Effector memory CD8-positive, alpha-beta T cell (primary cell): Measurements from ENCODE around the gene MFSD1.

Experiments used
- ATAC-seq: fragments of 150-1000 bp; cut with Tn5 transposase; replicated peaks from 2 replicates; pipeline ENCODE4 v1.10.0; 2021; ENCODE audit warnings: mild to moderate bottlenecking, moderate library complexity
- DNase-seq, 3 experiments: peaks; one replicate each; pipeline ENCODE4 v3.0.0; 2021
- H3K27ac Mint-ChIP-seq, 2 donors: one replicate each; pipeline ENCODE4 v1.8.0; 2022; ENCODE audit warnings: mild to moderate bottlenecking in 2 of 2, mixed read lengths in 2 of 2, moderate library complexity in 2 of 2
- H3K27me3 Mint-ChIP-seq, 2 donors: one replicate each; pipeline ENCODE4 v1.8.0; 2022; ENCODE audit warnings: mixed read lengths in 2 of 2
- H3K36me3 Mint-ChIP-seq: one replicate; pipeline ENCODE4 v1.8.0; 2022; ENCODE audit warnings: mild to moderate bottlenecking, moderate library complexity, mixed read lengths; ENCODE audit not compliant: insufficient read depth
- H3K4me1 Mint-ChIP-seq, 2 donors: one replicate each; pipeline ENCODE4 v1.8.0; 2022; ENCODE audit warnings: low read depth in 2 of 2, mixed read lengths in 2 of 2
- H3K4me3 Mint-ChIP-seq, 2 donors: one replicate each; pipeline ENCODE4 v1.8.0; 2022; ENCODE audit warnings: mild to moderate bottlenecking in 2 of 2, mixed read lengths in 2 of 2, moderate library complexity in 2 of 2
- H3K9me3 Mint-ChIP-seq, 2 donors: one replicate each; pipeline ENCODE4 v1.8.0; 2022; ENCODE audit warnings: mixed read lengths in 2 of 2

The MFSD1 gene

GRCh38 chr3:158808697-158809096 is 6.8 kb downstream of the MFSD1 start:
- Mint-ChIP-seq H3K4me1 (peaks cover 10 to 20% of the 10 kb centered on the region in 2 donors), H3K36me3 (peaks cover 51% of the 10 kb centered on the region), H3K9me3 (no peaks in the 10 kb centered on the region), H3K4me3 (no peak overlapping the region), H3K27me3 (no peaks in the 10 kb centered on the region), H3K27ac (no peak overlapping the region)
- ATAC-seq (no peak), DNase-seq (no peak)

GRCh38 chr3:158809642-158810041 is 7.8 kb downstream of the MFSD1 start:
- Mint-ChIP-seq H3K27me3 (no peaks in the 10 kb centered on the region), H3K9me3 (no peaks in the 10 kb centered on the region), H3K36me3 (peaks cover 61% of the 10 kb centered on the region), H3K4me1 (peaks cover 10 to 17% of the 10 kb centered on the region in 2 donors), H3K27ac (peak overlapping the region in 1 of 2 donors; percentile 53), H3K4me3 (no peak overlapping the region)
- no peak for DNase-seq
- no peak for ATAC-seq

- Mint-ChIP-seq H3K4me1 (peaks cover 6 to 11% of the 10 kb centered on the region in 2 donors), H3K4me3 (no peak overlapping the region), H3K27ac (no peak overlapping the region), H3K27me3 (no peaks in the 10 kb centered on the region), H3K36me3 (peaks cover 58% of the 10 kb centered on the region), H3K9me3 (no peaks in the 10 kb centered on the region)
- no peak for ATAC-seq
- DNase-seq: no peak
Observed at GRCh38 chr3:158810823-158811724, 9.2 kb downstream of the MFSD1 start.

GRCh38 chr3:158819282-158819681 is 17.4 kb downstream of the MFSD1 start:
- peaks cover 54% of the 10 kb centered on the region for H3K36me3 Mint-ChIP-seq
- no peaks in the 10 kb centered on the region for H3K27me3 Mint-ChIP-seq
- no peaks in the 10 kb centered on the region for H3K4me1 Mint-ChIP-seq
- ATAC-seq (no peak), DNase-seq (no peak)
- H3K4me3 Mint-ChIP-seq: no peak overlapping the region
- H3K9me3 Mint-ChIP-seq: no peaks in the 10 kb centered on the region
- no peak overlapping the region for H3K27ac Mint-ChIP-seq

GRCh38 chr3:158820521-158820920 is 18.7 kb downstream of the MFSD1 start:
- peaks cover 43% of the 10 kb centered on the region for H3K36me3 Mint-ChIP-seq
- no peaks in the 10 kb centered on the region for H3K4me1 Mint-ChIP-seq
- no peak overlapping the region for H3K4me3 Mint-ChIP-seq
- no peaks in the 10 kb centered on the region for H3K9me3 Mint-ChIP-seq
- DNase-seq: no peak
- no peak for ATAC-seq
- no peak overlapping the region for H3K27ac Mint-ChIP-seq
- H3K27me3 Mint-ChIP-seq: no peaks in the 10 kb centered on the region

- Mint-ChIP-seq H3K27ac (no peak overlapping the region), H3K27me3 (no peaks in the 10 kb centered on the region), H3K4me3 (no peak overlapping the region), H3K9me3 (no peaks in the 10 kb centered on the region), H3K4me1 (no peaks in the 10 kb centered on the region), H3K36me3 (peaks cover 47% of the 10 kb centered on the region)
- no peak for ATAC-seq
- DNase-seq: no peak
Observed at GRCh38 chr3:158821847-158822246, 20.0 kb downstream of the MFSD1 start.

GRCh38 chr3:158823426-158823825 is 21.6 kb downstream of the MFSD1 start:
- ATAC-seq (no peak), DNase-seq (no peak)
- Mint-ChIP-seq H3K4me3 (no peak overlapping the region), H3K9me3 (no peaks in the 10 kb centered on the region), H3K27ac (no peak overlapping the region), H3K36me3 (peaks cover 58% of the 10 kb centered on the region), H3K4me1 (no peaks in the 10 kb centered on the region), H3K27me3 (no peaks in the 10 kb centered on the region)

- ATAC-seq (no peak), DNase-seq (no peak)
- Mint-ChIP-seq H3K9me3 (no peaks in the 10 kb centered on the region), H3K4me3 (no peak overlapping the region), H3K27ac (no peak overlapping the region), H3K27me3 (no peaks in the 10 kb centered on the region), H3K4me1 (no peaks in the 10 kb centered on the region), H3K36me3 (peaks cover 31% of the 10 kb centered on the region)
Observed at GRCh38 chr3:158827773-158828172, 25.9 kb downstream of the MFSD1 start.

GRCh38 chr3:158830391-158830790 is 28.5 kb downstream of the MFSD1 start:
- Mint-ChIP-seq H3K4me1 (peaks cover 0 to 12% of the 10 kb centered on the region in 2 donors), H3K27ac (no peak overlapping the region), H3K4me3 (no peak overlapping the region), H3K9me3 (no peaks in the 10 kb centered on the region), H3K27me3 (no peaks in the 10 kb centered on the region), H3K36me3 (peaks cover 24% of the 10 kb centered on the region)
- no peak for ATAC-seq
- no peak for DNase-seq

GRCh38 chr3:158831861-158832260 is 30.0 kb downstream of the MFSD1 start:
- ATAC-seq (no peak), DNase-seq (no peak)
- Mint-ChIP-seq H3K4me3 (no peak overlapping the region), H3K36me3 (peaks cover 20% of the 10 kb centered on the region), H3K9me3 (no peaks in the 10 kb centered on the region), H3K27me3 (no peaks in the 10 kb centered on the region), H3K27ac (no peak overlapping the region), H3K4me1 (peaks cover 0 to 19% of the 10 kb centered on the region in 2 donors)

- H3K27me3 Mint-ChIP-seq: no peaks in the 10 kb centered on the region
- DNase-seq (no peak), ATAC-seq (no peak)
- H3K4me1 Mint-ChIP-seq: peaks cover 5 to 26% of the 10 kb centered on the region in 2 donors
- no peak overlapping the region for H3K4me3 Mint-ChIP-seq
- H3K27ac Mint-ChIP-seq: no peak overlapping the region
- no peaks in the 10 kb centered on the region for H3K9me3 Mint-ChIP-seq
- H3K36me3 Mint-ChIP-seq: peaks cover 3% of the 10 kb centered on the region
Observed at GRCh38 chr3:158835631-158836030, 33.8 kb downstream of the MFSD1 start.

- ATAC-seq: no peak
- Mint-ChIP-seq H3K27me3 (no peaks in the 10 kb centered on the region), H3K4me1 (peaks cover 5 to 26% of the 10 kb centered on the region in 2 donors), H3K4me3 (no peak overlapping the region), H3K9me3 (no peaks in the 10 kb centered on the region), H3K36me3 (peaks cover 3% of the 10 kb centered on the region), H3K27ac (no peak overlapping the region)
- DNase-seq: no peak
Observed at GRCh38 chr3:158836312-158836711, 34.5 kb downstream of the MFSD1 start.

GRCh38 chr3:158837240-158837639 is 35.4 kb downstream of the MFSD1 start:
- no peaks in the 10 kb centered on the region for H3K27me3 Mint-ChIP-seq
- H3K4me3 Mint-ChIP-seq: no peak overlapping the region
- H3K36me3 Mint-ChIP-seq: peaks cover 3% of the 10 kb centered on the region
- peaks cover 5 to 26% of the 10 kb centered on the region in 2 donors for H3K4me1 Mint-ChIP-seq
- H3K9me3 Mint-ChIP-seq: no peaks in the 10 kb centered on the region
- no peak for ATAC-seq
- no peak overlapping the region for H3K27ac Mint-ChIP-seq
- no peak for DNase-seq

- no peaks in the 10 kb centered on the region for H3K9me3 Mint-ChIP-seq
- no peak overlapping the region for H3K27ac Mint-ChIP-seq
- H3K4me1 Mint-ChIP-seq: peaks cover 5 to 15% of the 10 kb centered on the region in 2 donors
- no peak for DNase-seq
- H3K27me3 Mint-ChIP-seq: peaks cover 0 to 8% of the 10 kb centered on the region in 2 donors
- no peak overlapping the region for H3K4me3 Mint-ChIP-seq
- no peaks in the 10 kb centered on the region for H3K36me3 Mint-ChIP-seq
- no peak for ATAC-seq
Observed at GRCh38 chr3:158839966-158840365, 38.1 kb downstream of the MFSD1 start.
